ENCODE data around the gene APOL1. TPM values are rescaled to one million over a fixed set of nuclear protein-coding genes. Genes with fewer than 3 reads are reported as not detected.

Gene APOL1
- total and polyA plus RNA-seq, 2 donors: 14.2 to 62.6 TPM

DNA sequence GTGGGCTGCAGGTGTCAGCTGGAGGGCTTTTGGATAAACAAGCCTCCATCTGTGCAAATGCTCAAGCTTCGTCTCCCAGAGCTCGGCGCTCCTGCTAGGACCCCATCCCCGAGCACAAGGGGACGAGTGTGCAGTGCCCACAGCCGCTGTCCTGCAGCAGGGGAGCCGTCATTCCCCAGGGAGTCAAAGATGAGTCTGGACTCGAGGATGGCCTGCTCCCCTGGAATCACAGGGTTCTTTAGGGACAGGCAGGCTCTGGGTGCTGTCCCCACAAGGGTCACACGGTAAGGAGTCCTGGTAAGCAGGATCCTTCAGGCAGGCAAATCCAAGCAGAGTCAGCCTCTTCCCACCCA, 50.2 kb downstream of the APOL1 start:
- Histone ChIP-seq H3K27ac (ENCODE audit: low read depth in 1 of 2, low read length in 1 of 2) (no peak overlapping the region), H3K4me3 (ENCODE audit: low read length in 2 of 2) (no peak overlapping the region), H3K36me3 (ENCODE audit: control insufficient read depth in 2 of 2, insufficient read depth in 2 of 2, low read length in 1 of 2) (peaks cover 98% of the 10 kb centered on the region in 2 donors), H3K9me3 (ENCODE audit: control insufficient read depth in 2 of 2, insufficient read depth in 1 of 2, low read length in 1 of 2) (no peaks in the 10 kb centered on the region), H3K4me1 (ENCODE audit: control insufficient read depth in 2 of 2, insufficient read depth in 2 of 2, low read length in 2 of 2) (peaks cover 0 to 2% of the 10 kb centered on the region in 2 donors), H3K27me3 (ENCODE audit: control insufficient read depth in 2 of 2, insufficient read depth in 1 of 2, low read length in 1 of 2) (no peaks in the 10 kb centered on the region)
- DNase-seq (ENCODE audit: low read depth in 6 of 9, low spot score in 9 of 9): no peak
- 89% methylated on average over 9 of the region's 9 CpGs for WGBS

DNA sequence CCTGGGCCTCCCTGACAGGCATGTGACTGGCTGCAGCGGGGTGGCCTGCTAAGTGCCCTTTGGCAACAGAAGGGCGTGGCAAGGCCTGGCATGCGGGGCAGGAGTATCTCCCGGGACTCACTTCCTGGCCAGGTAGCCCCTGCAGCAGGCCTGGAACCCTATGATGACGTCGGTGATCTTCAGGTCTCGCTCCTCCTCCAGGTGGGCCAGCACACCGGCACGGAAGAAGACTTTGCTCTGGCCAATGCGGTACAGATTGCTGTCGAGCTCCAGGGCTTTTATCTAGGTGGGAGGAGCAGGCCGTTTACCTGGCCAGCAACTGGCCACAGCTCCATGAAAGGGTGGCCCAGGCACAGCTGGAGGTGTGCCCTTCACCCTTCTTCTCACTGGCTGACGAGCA, 50.9 kb downstream of the APOL1 start:
- no peak for DNase-seq (ENCODE audit: low read depth in 6 of 9, low spot score in 9 of 9)
- H3K4me1 ChIP-seq (ENCODE audit: control insufficient read depth in 2 of 2, insufficient read depth in 2 of 2, low read length in 2 of 2): peaks cover 0 to 2% of the 10 kb centered on the region in 2 donors

DNA sequence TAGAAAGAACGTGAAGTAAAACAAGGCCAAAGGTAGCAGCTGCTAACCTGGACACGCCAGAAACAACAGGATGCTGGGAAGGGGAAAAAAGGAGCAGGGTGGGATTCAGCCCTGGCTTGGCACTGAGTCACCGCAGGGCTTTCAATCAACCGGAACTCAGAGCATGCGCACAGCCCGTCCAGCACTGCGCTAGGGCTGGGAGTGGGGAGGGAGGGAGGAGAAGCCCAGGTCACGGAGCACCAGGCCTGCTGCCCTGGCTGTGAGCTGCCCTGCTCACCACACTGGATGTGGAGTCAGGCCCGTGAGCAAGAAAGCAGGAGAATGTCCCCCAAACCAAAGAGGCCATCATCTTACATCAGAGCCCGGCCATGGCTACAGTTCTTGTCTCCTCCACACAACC, 51.5 kb downstream of the APOL1 start:
- Histone ChIP-seq H3K9me3 (ENCODE audit: control insufficient read depth in 2 of 2, insufficient read depth in 1 of 2, low read length in 1 of 2) (no peaks in the 10 kb centered on the region), H3K27ac (ENCODE audit: low read depth in 1 of 2, low read length in 1 of 2) (no peak overlapping the region), H3K4me3 (ENCODE audit: low read length in 2 of 2) (no peak overlapping the region), H3K27me3 (ENCODE audit: control insufficient read depth in 2 of 2, insufficient read depth in 1 of 2, low read length in 1 of 2) (no peaks in the 10 kb centered on the region), H3K4me1 (ENCODE audit: control insufficient read depth in 2 of 2, insufficient read depth in 2 of 2, low read length in 2 of 2) (peaks cover 0 to 2% of the 10 kb centered on the region in 2 donors), H3K36me3 (ENCODE audit: control insufficient read depth in 2 of 2, insufficient read depth in 2 of 2, low read length in 1 of 2) (peaks cover 97 to 98% of the 10 kb centered on the region in 2 donors)
- WGBS: 97% methylated on average over 10 of the region's 10 CpGs
- DNase-seq (ENCODE audit: low read depth in 6 of 9, low spot score in 9 of 9): no peak

More for the DNA sequence above, 50.9 kb downstream of the APOL1 start:
- H3K9me3 ChIP-seq (ENCODE audit: control insufficient read depth in 2 of 2, insufficient read depth in 1 of 2, low read length in 1 of 2): no peaks in the 10 kb centered on the region
- peaks cover 97 to 98% of the 10 kb centered on the region in 2 donors for H3K36me3 ChIP-seq (ENCODE audit: control insufficient read depth in 2 of 2, insufficient read depth in 2 of 2, low read length in 1 of 2)
- 96% methylated on average over 13 of the region's 13 CpGs for WGBS
- H3K4me3 ChIP-seq (ENCODE audit: low read length in 2 of 2): no peak overlapping the region
- no peak overlapping the region for H3K27ac ChIP-seq (ENCODE audit: low read depth in 1 of 2, low read length in 1 of 2)
- H3K27me3 ChIP-seq (ENCODE audit: control insufficient read depth in 2 of 2, insufficient read depth in 1 of 2, low read length in 1 of 2): no peaks in the 10 kb centered on the region

DNA sequence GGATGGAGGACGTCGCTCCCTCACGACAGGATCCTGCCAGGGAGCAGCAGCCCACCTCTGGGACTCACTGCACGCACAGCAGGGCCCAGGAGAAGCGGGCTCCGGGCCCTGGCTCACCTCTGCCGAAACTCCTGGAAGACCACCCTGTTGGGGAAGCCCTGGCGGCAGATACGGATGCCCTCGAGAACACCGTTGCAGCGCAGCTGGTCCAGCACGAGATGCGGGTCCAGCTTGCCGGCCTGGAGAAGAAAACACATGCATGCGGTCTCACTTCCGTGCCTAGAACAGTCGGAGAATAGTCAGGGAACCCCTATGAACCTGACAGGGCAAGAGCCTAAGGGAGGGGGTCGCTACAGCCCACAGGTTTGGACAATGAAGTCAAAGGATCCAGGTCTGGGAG, 52.9 kb downstream of the APOL1 start:
- 96% methylated on average over 19 of the region's 19 CpGs for WGBS
- no peak for DNase-seq (ENCODE audit: low read depth in 6 of 9, low spot score in 9 of 9)
- no peaks in the 10 kb centered on the region for H3K27me3 ChIP-seq (ENCODE audit: control insufficient read depth in 2 of 2, insufficient read depth in 1 of 2, low read length in 1 of 2)
- no peak overlapping the region for H3K4me3 ChIP-seq (ENCODE audit: low read length in 2 of 2)
- H3K9me3 ChIP-seq (ENCODE audit: control insufficient read depth in 2 of 2, insufficient read depth in 1 of 2, low read length in 1 of 2): no peaks in the 10 kb centered on the region
- H3K36me3 ChIP-seq (ENCODE audit: control insufficient read depth in 2 of 2, insufficient read depth in 2 of 2, low read length in 1 of 2): peaks cover 96 to 97% of the 10 kb centered on the region in 2 donors
- peaks cover 0 to 2% of the 10 kb centered on the region in 2 donors for H3K4me1 ChIP-seq (ENCODE audit: control insufficient read depth in 2 of 2, insufficient read depth in 2 of 2, low read length in 2 of 2)
- H3K27ac ChIP-seq (ENCODE audit: low read depth in 1 of 2, low read length in 1 of 2): peak overlapping the region in 1 of 2 donors; percentile 26

DNA sequence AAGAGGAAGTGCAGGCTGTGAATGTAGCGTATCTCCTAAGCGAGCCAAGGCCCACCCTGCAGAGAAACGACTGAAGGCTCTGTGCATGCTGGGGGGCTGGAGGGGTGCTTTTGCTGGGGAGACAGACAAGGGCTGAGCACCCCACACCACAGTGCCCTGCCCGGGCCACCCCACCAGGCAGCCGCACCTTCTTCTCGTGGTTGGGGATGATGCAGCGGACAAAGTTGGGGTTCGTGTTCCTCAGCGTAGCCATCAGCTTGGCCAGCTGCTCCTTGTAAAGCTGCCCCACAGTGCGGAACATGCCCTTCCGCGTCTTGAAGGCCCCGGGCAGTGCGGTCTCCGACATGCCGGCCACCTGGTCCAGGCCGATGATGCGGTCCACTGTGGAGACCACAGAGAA, 53.3 kb downstream of the APOL1 start:
- H3K27ac ChIP-seq (ENCODE audit: low read depth in 1 of 2, low read length in 1 of 2): no peak overlapping the region
- WGBS: 93% methylated on average over 18 of the region's 18 CpGs
- H3K27me3 ChIP-seq (ENCODE audit: control insufficient read depth in 2 of 2, insufficient read depth in 1 of 2, low read length in 1 of 2): no peaks in the 10 kb centered on the region
- H3K9me3 ChIP-seq (ENCODE audit: control insufficient read depth in 2 of 2, insufficient read depth in 1 of 2, low read length in 1 of 2): no peaks in the 10 kb centered on the region
- H3K4me1 ChIP-seq (ENCODE audit: control insufficient read depth in 2 of 2, insufficient read depth in 2 of 2, low read length in 2 of 2): peaks cover 0 to 2% of the 10 kb centered on the region in 2 donors
- no peak overlapping the region for H3K4me3 ChIP-seq (ENCODE audit: low read length in 2 of 2)
- H3K36me3 ChIP-seq (ENCODE audit: control insufficient read depth in 2 of 2, insufficient read depth in 2 of 2, low read length in 1 of 2): peaks cover 96 to 97% of the 10 kb centered on the region in 2 donors
- no peak for DNase-seq (ENCODE audit: low read depth in 6 of 9, low spot score in 9 of 9)

DNA sequence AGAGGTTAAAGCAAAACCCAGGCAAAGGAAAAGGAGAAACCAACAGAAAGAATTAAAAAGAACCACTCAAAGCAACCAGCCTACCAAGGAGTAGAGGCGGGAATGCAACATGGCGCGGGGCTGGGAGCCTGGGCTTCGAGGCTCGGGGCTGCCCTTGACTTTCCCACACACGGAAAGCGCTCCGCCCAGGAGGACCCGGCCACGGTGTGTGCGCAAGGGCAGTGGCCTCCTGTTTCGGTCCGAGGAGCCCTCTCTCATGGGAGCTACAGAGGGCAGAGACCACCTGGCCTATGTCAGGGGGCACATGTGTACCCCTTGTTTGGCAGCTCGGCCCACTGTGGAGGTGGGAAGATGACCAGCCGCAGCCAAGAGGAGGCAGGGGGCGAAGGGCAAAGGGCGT, 55.9 kb downstream of the APOL1 start:
- Histone ChIP-seq H3K27ac (ENCODE audit: low read depth in 1 of 2, low read length in 1 of 2) (no peak overlapping the region), H3K4me3 (ENCODE audit: low read length in 2 of 2) (no peak overlapping the region), H3K27me3 (ENCODE audit: control insufficient read depth in 2 of 2, insufficient read depth in 1 of 2, low read length in 1 of 2) (no peaks in the 10 kb centered on the region), H3K4me1 (ENCODE audit: control insufficient read depth in 2 of 2, insufficient read depth in 2 of 2, low read length in 2 of 2) (peaks cover 0 to 2% of the 10 kb centered on the region in 2 donors), H3K9me3 (ENCODE audit: control insufficient read depth in 2 of 2, insufficient read depth in 1 of 2, low read length in 1 of 2) (no peaks in the 10 kb centered on the region), H3K36me3 (ENCODE audit: control insufficient read depth in 2 of 2, insufficient read depth in 2 of 2, low read length in 1 of 2) (peaks cover 96 to 98% of the 10 kb centered on the region in 2 donors)
- 98% methylated on average over 17 of the region's 17 CpGs for WGBS
- DNase-seq (ENCODE audit: low read depth in 6 of 9, low spot score in 9 of 9): no peak

DNA sequence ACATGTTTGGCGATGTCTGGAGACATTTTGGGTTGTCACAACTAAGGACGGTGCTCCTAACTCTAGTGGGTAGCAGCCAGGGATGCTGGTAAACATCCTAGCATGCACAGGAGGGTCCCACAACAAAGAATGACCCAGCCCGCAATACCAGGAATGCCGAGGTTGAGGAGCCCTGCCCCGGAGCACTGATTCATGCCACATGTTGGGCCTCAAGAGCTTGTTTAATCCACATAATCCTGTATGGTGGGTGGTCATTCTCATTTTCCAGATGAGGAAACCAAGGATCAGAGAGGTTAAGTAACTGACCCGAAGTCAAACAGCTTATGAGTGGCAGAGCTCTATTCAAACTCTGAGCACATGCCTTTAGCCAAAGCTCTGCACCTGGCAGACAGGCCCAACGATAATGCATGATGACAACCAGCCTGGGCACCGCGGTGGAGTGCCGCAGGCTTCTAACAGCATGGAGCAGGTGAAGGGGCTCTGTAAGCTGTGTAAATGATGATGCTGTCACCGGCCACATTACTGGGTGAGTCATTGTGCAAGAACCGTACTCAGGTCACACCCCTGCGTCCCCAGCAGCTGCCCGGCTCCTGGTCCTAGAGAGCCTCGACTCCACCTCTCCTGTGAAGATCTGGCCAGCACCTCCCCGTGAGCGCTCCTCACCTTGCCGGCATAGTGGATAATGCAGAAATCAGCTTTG, 58.6 kb downstream of the APOL1 start:
- no peak overlapping the region for H3K27ac ChIP-seq (ENCODE audit: low read depth in 1 of 2, low read length in 1 of 2)
- WGBS: 91% methylated on average over 18 of the region's 18 CpGs
- H3K4me1 ChIP-seq (ENCODE audit: control insufficient read depth in 2 of 2, insufficient read depth in 2 of 2, low read length in 2 of 2): no peaks in the 10 kb centered on the region

DNA sequence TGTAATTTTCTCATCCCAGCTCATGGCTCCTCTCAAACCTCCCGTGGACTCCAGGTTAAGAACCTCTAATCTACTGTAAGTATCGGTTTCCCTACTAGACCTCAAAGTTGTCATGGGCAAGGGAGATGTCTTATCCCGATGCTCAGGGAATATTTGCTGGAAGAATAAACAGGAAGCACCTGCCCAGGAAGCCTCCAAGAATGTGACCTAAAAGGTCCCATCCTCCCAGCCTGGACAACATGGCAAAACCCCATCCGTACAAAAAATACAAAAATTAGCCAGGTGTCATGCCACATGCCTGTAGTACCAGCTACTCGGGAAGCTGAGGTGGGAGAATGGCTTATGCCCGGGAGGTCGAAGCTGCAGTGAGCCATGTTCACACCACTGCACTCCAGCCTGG, 62.4 kb downstream of the APOL1 start:
- Histone ChIP-seq H3K27ac (ENCODE audit: low read depth in 1 of 2, low read length in 1 of 2) (no peak overlapping the region), H3K9me3 (ENCODE audit: control insufficient read depth in 2 of 2, insufficient read depth in 1 of 2, low read length in 1 of 2) (no peaks in the 10 kb centered on the region), H3K4me3 (ENCODE audit: low read length in 2 of 2) (no peak overlapping the region), H3K36me3 (ENCODE audit: control insufficient read depth in 2 of 2, insufficient read depth in 2 of 2, low read length in 1 of 2) (peaks cover 97% of the 10 kb centered on the region in 2 donors), H3K4me1 (ENCODE audit: control insufficient read depth in 2 of 2, insufficient read depth in 2 of 2, low read length in 2 of 2) (no peaks in the 10 kb centered on the region), H3K27me3 (ENCODE audit: control insufficient read depth in 2 of 2, insufficient read depth in 1 of 2, low read length in 1 of 2) (no peaks in the 10 kb centered on the region)
- 96% methylated on average over 7 of the region's 7 CpGs for WGBS
- DNase-seq (ENCODE audit: low read depth in 6 of 9, low spot score in 9 of 9): no peak

More for the DNA sequence above, 58.6 kb downstream of the APOL1 start:
- no peak for DNase-seq (ENCODE audit: low read depth in 6 of 9, low spot score in 9 of 9)
- H3K4me3 ChIP-seq (ENCODE audit: low read length in 2 of 2): no peak overlapping the region
- no peaks in the 10 kb centered on the region for H3K9me3 ChIP-seq (ENCODE audit: control insufficient read depth in 2 of 2, insufficient read depth in 1 of 2, low read length in 1 of 2)
- peaks cover 95% of the 10 kb centered on the region in 2 donors for H3K36me3 ChIP-seq (ENCODE audit: control insufficient read depth in 2 of 2, insufficient read depth in 2 of 2, low read length in 1 of 2)
- no peaks in the 10 kb centered on the region for H3K27me3 ChIP-seq (ENCODE audit: control insufficient read depth in 2 of 2, insufficient read depth in 1 of 2, low read length in 1 of 2)

DNA sequence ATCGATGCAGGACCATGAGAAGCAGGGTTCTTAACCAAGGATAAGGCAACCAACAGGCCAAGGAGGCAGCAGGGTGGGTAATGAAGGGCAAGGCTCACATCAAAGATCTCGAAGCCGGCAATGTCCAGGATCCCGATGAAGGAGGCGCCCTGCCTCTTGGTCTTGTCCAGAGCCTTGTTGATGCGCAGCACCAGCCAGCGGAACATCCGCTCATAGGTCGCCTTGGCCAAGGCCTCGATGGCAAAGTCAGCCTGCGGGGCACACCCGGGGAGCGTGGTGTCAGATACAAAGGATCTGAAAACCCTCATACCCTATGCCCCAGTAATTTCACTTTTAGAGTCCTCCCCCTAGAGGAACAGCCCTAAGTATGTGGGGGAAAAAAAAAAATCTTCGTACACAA, 63.5 kb downstream of the APOL1 start:
- DNase-seq (ENCODE audit: low read depth in 6 of 9, low spot score in 9 of 9): no peak
- Histone ChIP-seq H3K27ac (ENCODE audit: low read depth in 1 of 2, low read length in 1 of 2) (no peak overlapping the region), H3K9me3 (ENCODE audit: control insufficient read depth in 2 of 2, insufficient read depth in 1 of 2, low read length in 1 of 2) (no peaks in the 10 kb centered on the region), H3K4me1 (ENCODE audit: control insufficient read depth in 2 of 2, insufficient read depth in 2 of 2, low read length in 2 of 2) (no peaks in the 10 kb centered on the region), H3K27me3 (ENCODE audit: control insufficient read depth in 2 of 2, insufficient read depth in 1 of 2, low read length in 1 of 2) (no peaks in the 10 kb centered on the region), H3K4me3 (ENCODE audit: low read length in 2 of 2) (no peak overlapping the region), H3K36me3 (ENCODE audit: control insufficient read depth in 2 of 2, insufficient read depth in 2 of 2, low read length in 1 of 2) (peaks cover 95 to 97% of the 10 kb centered on the region in 2 donors)
- WGBS: 98% methylated on average over 14 of the region's 14 CpGs
